ENCODE measurements around the gene PEAR1. TPM values are rescaled to one million over a fixed set of nuclear protein-coding genes. Genes with fewer than 3 reads are reported as not detected.

The PEAR1 gene
- total RNA-seq, 4 donors from 2014 or later: 4.3 to 11.2 (median 6.0) TPM

- Histone ChIP-seq H3K27ac (peak overlapping the region in 3 of 4 donors; percentile 26 to 59 (median 31)), H3K36me3 (no peaks in the 10 kb centered on the region), H3K4me3 (no peak overlapping the region), H3K27me3 (no peaks in the 10 kb centered on the region), H3K4me1 (peaks cover 14 to 16% of the 10 kb centered on the region in 2 donors), H3K9me3 (no peaks in the 10 kb centered on the region)
- no peak for ATAC-seq
- TF ChIP-seq POLR2A (IDR thresholded peaks at IDR 0.05) (no peak), CTCF (IDR thresholded peaks at IDR 0.05 in 4 of 5, conservative IDR thresholded peaks at IDR 0.05 in 1 of 5) (no peak)
- in situ Hi-C loops (cut with MboI; ENCODE audit: low sequenced_read_pairs in 4 of 4): loop anchor here in 1 of 4 donors (25.0 kb wide), 1 partner anchor 213 kb away; the partner anchor contains the start of gene NES
- intact Hi-C loops (cut with DNase I; ENCODE audit: low total_unique reads): loop anchor here (10.0 kb wide), 1 partner anchor 235 kb away; no protein-coding TSS in a partner anchor
- no peak for DNase-seq
These were observed 6.6 kb downstream of the PEAR1 start for GRCh38 chr1:156899956-156900718.

GRCh38 chr1:156900896-156901589 is 7.5 kb downstream of the PEAR1 start:
- TF ChIP-seq CTCF (IDR thresholded peaks at IDR 0.05 in 4 of 5, conservative IDR thresholded peaks at IDR 0.05 in 1 of 5) (no peak), POLR2A (IDR thresholded peaks at IDR 0.05) (no peak)
- Histone ChIP-seq H3K4me1 (peaks cover 14 to 16% of the 10 kb centered on the region in 2 donors), H3K36me3 (no peaks in the 10 kb centered on the region), H3K9me3 (no peaks in the 10 kb centered on the region), H3K27ac (peak overlapping the region in 3 of 4 donors; percentile 25 to 59 (median 50)), H3K27me3 (no peaks in the 10 kb centered on the region), H3K4me3 (no peak overlapping the region)
- ATAC-seq: no peak
- in situ Hi-C loops (cut with MboI; ENCODE audit: low sequenced_read_pairs in 4 of 4): no loop called here
- intact Hi-C loops (cut with DNase I; ENCODE audit: low total_unique reads): no loop called here
- DNase-seq: no peak

GRCh38 chr1:156901590-156901900 is 8.0 kb downstream of the PEAR1 start:
- TF ChIP-seq CTCF (IDR thresholded peaks at IDR 0.05 in 4 of 5, conservative IDR thresholded peaks at IDR 0.05 in 1 of 5) (no peak), POLR2A (IDR thresholded peaks at IDR 0.05) (no peak)
- Histone ChIP-seq H3K9me3 (no peaks in the 10 kb centered on the region), H3K4me3 (no peak overlapping the region), H3K27ac (peak overlapping the region in 2 of 4 donors; percentile 25 to 50), H3K4me1 (peaks cover 14 to 16% of the 10 kb centered on the region in 2 donors), H3K27me3 (no peaks in the 10 kb centered on the region), H3K36me3 (peaks cover 0 to 3% of the 10 kb centered on the region in 2 donors)
- ATAC-seq: no peak
- intact Hi-C loops (cut with DNase I; ENCODE audit: low total_unique reads): no loop called here
- DNase-seq: no peak
- in situ Hi-C loops (cut with MboI; ENCODE audit: low sequenced_read_pairs in 4 of 4): no loop called here

- no peak for DNase-seq
- in situ Hi-C loops (cut with MboI; ENCODE audit: low sequenced_read_pairs in 4 of 4) (no loop called here), intact Hi-C loops (cut with DNase I; ENCODE audit: low total_unique reads) (no loop called here)
- peaks cover 0 to 3% of the 10 kb centered on the region in 2 donors for H3K36me3 ChIP-seq
- peak overlapping the region in 2 of 4 donors; percentile 27 to 50 for H3K27ac ChIP-seq
- no peak overlapping the region for H3K4me3 ChIP-seq
- no peaks in the 10 kb centered on the region for H3K9me3 ChIP-seq
- peaks cover 10 to 14% of the 10 kb centered on the region in 2 donors for H3K4me1 ChIP-seq
- no peaks in the 10 kb centered on the region for H3K27me3 ChIP-seq
- no peak for ATAC-seq
- no peak for TF ChIP-seq POLR2A (IDR thresholded peaks at IDR 0.05)
- TF ChIP-seq CTCF (IDR thresholded peaks at IDR 0.05 in 4 of 5, conservative IDR thresholded peaks at IDR 0.05 in 1 of 5): no peak
These were observed 8.7 kb downstream of the PEAR1 start for GRCh38 chr1:156901966-156902915.
